ENCODE data around the gene MINDY2. TPM values are rescaled to one million over a fixed set of nuclear protein-coding genes. Genes with fewer than 3 reads are reported as not detected.

MINDY2 gene
- total and polyA plus RNA-seq, 2 of the 8 experiments (the other 6 are each of a cell fraction or from before 2014, with no cell fraction given), result 3.1 to 25.7 TPM

DNA sequence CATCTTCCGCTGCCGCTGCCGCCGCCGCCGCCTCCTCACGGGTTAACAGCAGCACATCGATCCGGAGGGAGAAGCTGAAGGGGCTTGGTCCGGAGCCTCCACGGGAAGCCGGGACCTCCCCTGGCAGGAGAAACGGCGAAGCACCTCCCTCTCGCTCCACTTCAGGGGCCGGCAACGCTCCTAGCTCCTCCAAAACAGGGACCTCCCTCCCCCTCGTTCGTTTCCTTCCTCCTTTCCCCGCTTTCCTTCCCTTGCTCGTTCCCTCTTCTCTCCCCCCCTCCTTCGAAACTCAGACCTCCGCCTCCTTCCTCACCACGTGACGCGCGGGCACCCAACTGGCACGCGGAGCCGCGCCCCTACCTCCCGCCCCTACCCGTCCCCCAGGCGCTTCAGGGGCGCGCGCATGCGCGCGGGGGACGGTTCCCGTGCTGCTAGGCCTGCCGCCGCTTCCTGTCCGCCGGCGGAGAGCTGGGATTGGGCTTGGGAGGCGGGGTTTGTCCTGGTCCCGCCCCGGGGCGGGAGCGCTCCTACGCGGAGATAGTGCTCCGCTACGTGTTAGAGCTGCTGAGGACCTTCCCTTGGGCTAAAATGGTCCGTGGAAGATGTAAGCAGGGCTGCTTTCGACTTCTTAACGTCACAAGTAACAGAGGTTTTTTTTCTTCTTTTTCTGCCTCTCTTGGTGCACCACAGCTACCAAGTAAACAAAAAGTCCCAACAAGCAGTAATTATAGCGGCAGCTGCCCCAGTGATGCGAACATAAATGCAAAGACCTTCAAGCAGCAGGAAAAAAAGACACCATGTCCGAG is 21.4 kb upstream of the MINDY2 start, which contains the start of gene ADAM10 (continued):
- TF ChIP-seq, protein P1, sequence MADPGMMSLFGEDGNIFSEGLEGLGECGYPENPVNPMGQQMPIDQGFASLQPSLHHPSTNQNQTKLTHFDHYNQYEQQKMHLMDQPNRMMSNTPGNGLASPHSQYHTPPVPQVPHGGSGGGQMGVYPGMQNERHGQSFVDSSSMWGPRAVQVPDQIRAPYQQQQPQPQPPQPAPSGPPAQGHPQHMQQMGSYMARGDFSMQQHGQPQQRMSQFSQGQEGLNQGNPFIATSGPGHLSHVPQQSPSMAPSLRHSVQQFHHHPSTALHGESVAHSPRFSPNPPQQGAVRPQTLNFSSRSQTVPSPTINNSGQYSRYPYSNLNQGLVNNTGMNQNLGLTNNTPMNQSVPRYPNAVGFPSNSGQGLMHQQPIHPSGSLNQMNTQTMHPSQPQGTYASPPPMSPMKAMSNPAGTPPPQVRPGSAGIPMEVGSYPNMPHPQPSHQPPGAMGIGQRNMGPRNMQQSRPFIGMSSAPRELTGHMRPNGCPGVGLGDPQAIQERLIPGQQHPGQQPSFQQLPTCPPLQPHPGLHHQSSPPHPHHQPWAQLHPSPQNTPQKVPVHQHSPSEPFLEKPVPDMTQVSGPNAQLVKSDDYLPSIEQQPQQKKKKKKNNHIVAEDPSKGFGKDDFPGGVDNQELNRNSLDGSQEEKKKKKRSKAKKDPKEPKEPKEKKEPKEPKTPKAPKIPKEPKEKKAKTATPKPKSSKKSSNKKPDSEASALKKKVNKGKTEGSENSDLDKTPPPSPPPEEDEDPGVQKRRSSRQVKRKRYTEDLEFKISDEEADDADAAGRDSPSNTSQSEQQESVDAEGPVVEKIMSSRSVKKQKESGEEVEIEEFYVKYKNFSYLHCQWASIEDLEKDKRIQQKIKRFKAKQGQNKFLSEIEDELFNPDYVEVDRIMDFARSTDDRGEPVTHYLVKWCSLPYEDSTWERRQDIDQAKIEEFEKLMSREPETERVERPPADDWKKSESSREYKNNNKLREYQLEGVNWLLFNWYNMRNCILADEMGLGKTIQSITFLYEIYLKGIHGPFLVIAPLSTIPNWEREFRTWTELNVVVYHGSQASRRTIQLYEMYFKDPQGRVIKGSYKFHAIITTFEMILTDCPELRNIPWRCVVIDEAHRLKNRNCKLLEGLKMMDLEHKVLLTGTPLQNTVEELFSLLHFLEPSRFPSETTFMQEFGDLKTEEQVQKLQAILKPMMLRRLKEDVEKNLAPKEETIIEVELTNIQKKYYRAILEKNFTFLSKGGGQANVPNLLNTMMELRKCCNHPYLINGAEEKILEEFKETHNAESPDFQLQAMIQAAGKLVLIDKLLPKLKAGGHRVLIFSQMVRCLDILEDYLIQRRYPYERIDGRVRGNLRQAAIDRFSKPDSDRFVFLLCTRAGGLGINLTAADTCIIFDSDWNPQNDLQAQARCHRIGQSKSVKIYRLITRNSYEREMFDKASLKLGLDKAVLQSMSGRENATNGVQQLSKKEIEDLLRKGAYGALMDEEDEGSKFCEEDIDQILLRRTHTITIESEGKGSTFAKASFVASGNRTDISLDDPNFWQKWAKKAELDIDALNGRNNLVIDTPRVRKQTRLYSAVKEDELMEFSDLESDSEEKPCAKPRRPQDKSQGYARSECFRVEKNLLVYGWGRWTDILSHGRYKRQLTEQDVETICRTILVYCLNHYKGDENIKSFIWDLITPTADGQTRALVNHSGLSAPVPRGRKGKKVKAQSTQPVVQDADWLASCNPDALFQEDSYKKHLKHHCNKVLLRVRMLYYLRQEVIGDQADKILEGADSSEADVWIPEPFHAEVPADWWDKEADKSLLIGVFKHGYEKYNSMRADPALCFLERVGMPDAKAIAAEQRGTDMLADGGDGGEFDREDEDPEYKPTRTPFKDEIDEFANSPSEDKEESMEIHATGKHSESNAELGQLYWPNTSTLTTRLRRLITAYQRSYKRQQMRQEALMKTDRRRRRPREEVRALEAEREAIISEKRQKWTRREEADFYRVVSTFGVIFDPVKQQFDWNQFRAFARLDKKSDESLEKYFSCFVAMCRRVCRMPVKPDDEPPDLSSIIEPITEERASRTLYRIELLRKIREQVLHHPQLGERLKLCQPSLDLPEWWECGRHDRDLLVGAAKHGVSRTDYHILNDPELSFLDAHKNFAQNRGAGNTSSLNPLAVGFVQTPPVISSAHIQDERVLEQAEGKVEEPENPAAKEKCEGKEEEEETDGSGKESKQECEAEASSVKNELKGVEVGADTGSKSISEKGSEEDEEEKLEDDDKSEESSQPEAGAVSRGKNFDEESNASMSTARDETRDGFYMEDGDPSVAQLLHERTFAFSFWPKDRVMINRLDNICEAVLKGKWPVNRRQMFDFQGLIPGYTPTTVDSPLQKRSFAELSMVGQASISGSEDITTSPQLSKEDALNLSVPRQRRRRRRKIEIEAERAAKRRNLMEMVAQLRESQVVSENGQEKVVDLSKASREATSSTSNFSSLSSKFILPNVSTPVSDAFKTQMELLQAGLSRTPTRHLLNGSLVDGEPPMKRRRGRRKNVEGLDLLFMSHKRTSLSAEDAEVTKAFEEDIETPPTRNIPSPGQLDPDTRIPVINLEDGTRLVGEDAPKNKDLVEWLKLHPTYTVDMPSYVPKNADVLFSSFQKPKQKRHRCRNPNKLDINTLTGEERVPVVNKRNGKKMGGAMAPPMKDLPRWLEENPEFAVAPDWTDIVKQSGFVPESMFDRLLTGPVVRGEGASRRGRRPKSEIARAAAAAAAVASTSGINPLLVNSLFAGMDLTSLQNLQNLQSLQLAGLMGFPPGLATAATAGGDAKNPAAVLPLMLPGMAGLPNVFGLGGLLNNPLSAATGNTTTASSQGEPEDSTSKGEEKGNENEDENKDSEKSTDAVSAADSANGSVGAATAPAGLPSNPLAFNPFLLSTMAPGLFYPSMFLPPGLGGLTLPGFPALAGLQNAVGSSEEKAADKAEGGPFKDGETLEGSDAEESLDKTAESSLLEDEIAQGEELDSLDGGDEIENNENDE (IDR thresholded peaks at IDR 0.05; ENCODE audit: insufficient replicate concordance, low read length), result no peak
- TF ChIP-seq, protein P2, sequence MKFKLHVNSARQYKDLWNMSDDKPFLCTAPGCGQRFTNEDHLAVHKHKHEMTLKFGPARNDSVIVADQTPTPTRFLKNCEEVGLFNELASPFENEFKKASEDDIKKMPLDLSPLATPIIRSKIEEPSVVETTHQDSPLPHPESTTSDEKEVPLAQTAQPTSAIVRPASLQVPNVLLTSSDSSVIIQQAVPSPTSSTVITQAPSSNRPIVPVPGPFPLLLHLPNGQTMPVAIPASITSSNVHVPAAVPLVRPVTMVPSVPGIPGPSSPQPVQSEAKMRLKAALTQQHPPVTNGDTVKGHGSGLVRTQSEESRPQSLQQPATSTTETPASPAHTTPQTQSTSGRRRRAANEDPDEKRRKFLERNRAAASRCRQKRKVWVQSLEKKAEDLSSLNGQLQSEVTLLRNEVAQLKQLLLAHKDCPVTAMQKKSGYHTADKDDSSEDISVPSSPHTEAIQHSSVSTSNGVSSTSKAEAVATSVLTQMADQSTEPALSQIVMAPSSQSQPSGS (IDR thresholded peaks at IDR 0.05; ENCODE audit: low read length), result no peak
- peak; percentile 93 for TF ChIP-seq POLR2AphosphoS5 (IDR thresholded peaks at IDR 0.05; ENCODE audit: low read depth, low read length)
- TF ChIP-seq HDAC6 (IDR thresholded peaks at IDR 0.05; ENCODE audit: low read depth, low read length), result no peak
- TF ChIP-seq, protein P3, sequence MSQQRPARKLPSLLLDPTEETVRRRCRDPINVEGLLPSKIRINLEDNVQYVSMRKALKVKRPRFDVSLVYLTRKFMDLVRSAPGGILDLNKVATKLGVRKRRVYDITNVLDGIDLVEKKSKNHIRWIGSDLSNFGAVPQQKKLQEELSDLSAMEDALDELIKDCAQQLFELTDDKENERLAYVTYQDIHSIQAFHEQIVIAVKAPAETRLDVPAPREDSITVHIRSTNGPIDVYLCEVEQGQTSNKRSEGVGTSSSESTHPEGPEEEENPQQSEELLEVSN (IDR thresholded peaks at IDR 0.05), result peak; percentile 56
- TF ChIP-seq NRF1 (IDR thresholded peaks at IDR 0.05; ENCODE audit: low read depth, low read length), result peak; percentile 97

Data from H1 (cell line).